SU-DHL-6 (cell line): Measurements from ENCODE around the gene FBXO31.

Source experiments
- H2AFZ ChIP-seq: fragments of 200-600 bp; sonication (generic); 2 replicates; pipeline ENCODE4 v1.6.1; 2014; ENCODE audit warnings: low read depth, mild to moderate bottlenecking, moderate library complexity, mixed read lengths, antibody characterized with exemption, low read length; ENCODE audit not compliant: severe bottlenecking
- H3F3A ChIP-seq: fragments of 200-600 bp; shearing (Covaris generic); 2 replicates; pipeline ENCODE4 v1.6.0; 2016; ENCODE audit warnings: antibody characterized with exemption, mild to moderate bottlenecking; ENCODE audit not compliant: insufficient read depth
- H3K27ac ChIP-seq: fragments of 200-600 bp; sonication (generic); 2 replicates; pipeline ENCODE4 v1.5.1; 2016; ENCODE audit warnings: low read depth, mild to moderate bottlenecking, low read length, moderate library complexity, mixed read lengths
- H3K27me3 ChIP-seq: fragments of 200-600 bp; sonication (generic), shearing (Covaris generic); 2 replicates; pipeline ENCODE4 v1.6.0; 2014; ENCODE audit warnings: mild to moderate bottlenecking, low read length
- H3K36me3 ChIP-seq: fragments of 200-600 bp; sonication (generic); 2 replicates; pipeline ENCODE4 v1.6.1; 2014; ENCODE audit warnings: mild to moderate bottlenecking, low read length, mixed read lengths
- H3K4me2 ChIP-seq: fragments of 300-600, 200-600 bp; shearing (Covaris generic), sonication (generic); 2 replicates; pipeline ENCODE4 v1.6.0; 2014; ENCODE audit warnings: low read length, low read depth, mild to moderate bottlenecking; ENCODE audit not compliant: poor library complexity, severe bottlenecking
- H3K4me3 ChIP-seq: fragments of 200-600 bp; sonication (generic); 2 replicates; pipeline ENCODE4 v1.5.1; 2014; ENCODE audit warnings: antibody characterized with exemption, low read length, mild to moderate bottlenecking, mixed read lengths; ENCODE audit not compliant: insufficient read depth, poor library complexity, severe bottlenecking
- H3K79me2 ChIP-seq: fragments of 200-600 bp; sonication (generic); 2 replicates; pipeline ENCODE4 v1.6.1; 2014; ENCODE audit warnings: mild to moderate bottlenecking, low read length, moderate library complexity; ENCODE audit not compliant: insufficient read depth
- H3K9ac ChIP-seq: fragments of 200-600 bp; sonication (generic); 2 replicates; pipeline ENCODE4 v1.7.0; 2014; ENCODE audit warnings: mild to moderate bottlenecking, low read length
- H3K9me2 ChIP-seq: fragments of 200-600 bp; sonication (generic); replicated peaks from 2 replicates; pipeline ENCODE4 v1.6.1; 2014; ENCODE audit warnings: low read length; ENCODE audit not compliant: insufficient read depth
- H3K9me3 ChIP-seq: fragments of 200-600 bp; sonication (generic); 2 replicates; pipeline ENCODE4 v1.6.1; 2014; ENCODE audit warnings: low read length, mixed read lengths; ENCODE audit not compliant: insufficient read depth
- H4K20me1 ChIP-seq: fragments of 200-600 bp; sonication (generic); 2 replicates; pipeline ENCODE4 v1.6.1; 2014; ENCODE audit warnings: low read depth, mild to moderate bottlenecking, antibody characterized with exemption, low read length, moderate library complexity, mixed read lengths
- EZH2phosphoT487 ChIP-seq: fragments of 200-600 bp; sonication (generic), shearing (Covaris generic); conservative IDR thresholded peaks from 2 replicates; pipeline ENCODE4 v1.6.1; 2018; ENCODE audit warnings: mild to moderate bottlenecking, antibody characterized with exemption, low read length, moderate library complexity, mixed read lengths
- TF ChIP-seq, protein P1 (sequence below): fragments of 200-600 bp; sonication (generic); IDR thresholded peaks from one replicate; pipeline ENCODE4 v1.5.1; 2017; ENCODE audit warnings: antibody characterized with exemption, mild to moderate bottlenecking, low read length, moderate library complexity; ENCODE audit not compliant: insufficient read depth, poor library complexity, severe bottlenecking

The FBXO31 gene

DNA sequence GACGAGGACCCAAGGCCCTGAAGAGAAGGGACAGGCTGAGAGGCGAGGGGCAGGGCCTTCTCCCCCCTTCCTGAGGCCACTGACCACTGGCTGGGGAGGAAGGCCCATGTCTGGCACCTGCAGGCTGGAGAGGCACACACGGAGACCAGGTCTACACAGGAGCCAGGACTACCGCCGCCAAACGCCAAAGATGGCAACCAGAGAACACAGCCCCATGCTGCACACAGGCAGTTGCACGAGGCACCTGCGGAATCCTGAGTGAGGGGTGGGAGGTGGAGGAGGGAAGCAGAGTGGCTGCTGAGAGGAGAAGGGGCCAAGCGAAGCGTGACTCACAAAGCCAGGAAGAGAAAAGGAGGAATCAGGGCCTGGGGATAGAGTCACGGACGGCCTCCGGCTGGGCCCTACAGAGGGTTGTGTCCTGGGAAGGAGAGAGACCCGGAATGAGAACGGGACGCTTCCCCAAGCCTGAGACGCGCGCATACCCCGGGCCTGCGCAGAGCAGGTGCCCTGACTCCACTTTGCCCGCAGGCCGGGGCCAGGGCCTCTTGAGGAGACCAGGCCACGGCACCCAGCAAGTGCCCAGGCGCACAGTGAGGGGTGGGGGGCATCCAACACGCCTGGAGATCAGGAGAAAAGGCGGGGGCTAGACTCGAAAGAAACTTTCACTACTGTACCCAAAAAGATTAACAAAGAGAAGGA, 37.7 kb downstream of the FBXO31 start:
- Histone ChIP-seq H3K4me2 (no peak overlapping the region), H3K4me3 (no peak overlapping the region), H3K9me3 (no peaks in the 10 kb centered on the region), H3K9me2 (no peaks in the 10 kb centered on the region), H3K36me3 (no peaks in the 10 kb centered on the region), H4K20me1 (no peaks in the 10 kb centered on the region), H3F3A (no peaks in the 10 kb centered on the region), H2AFZ (no peak overlapping the region), H3K79me2 (no peaks in the 10 kb centered on the region; the same call in 1 of the 2 replicates), H3K9ac (no peak overlapping the region), H3K27ac (no peak overlapping the region), H3K27me3 (no peaks in the 10 kb centered on the region)
- no peak for TF ChIP-seq EZH2phosphoT487
- TF ChIP-seq, protein P1, sequence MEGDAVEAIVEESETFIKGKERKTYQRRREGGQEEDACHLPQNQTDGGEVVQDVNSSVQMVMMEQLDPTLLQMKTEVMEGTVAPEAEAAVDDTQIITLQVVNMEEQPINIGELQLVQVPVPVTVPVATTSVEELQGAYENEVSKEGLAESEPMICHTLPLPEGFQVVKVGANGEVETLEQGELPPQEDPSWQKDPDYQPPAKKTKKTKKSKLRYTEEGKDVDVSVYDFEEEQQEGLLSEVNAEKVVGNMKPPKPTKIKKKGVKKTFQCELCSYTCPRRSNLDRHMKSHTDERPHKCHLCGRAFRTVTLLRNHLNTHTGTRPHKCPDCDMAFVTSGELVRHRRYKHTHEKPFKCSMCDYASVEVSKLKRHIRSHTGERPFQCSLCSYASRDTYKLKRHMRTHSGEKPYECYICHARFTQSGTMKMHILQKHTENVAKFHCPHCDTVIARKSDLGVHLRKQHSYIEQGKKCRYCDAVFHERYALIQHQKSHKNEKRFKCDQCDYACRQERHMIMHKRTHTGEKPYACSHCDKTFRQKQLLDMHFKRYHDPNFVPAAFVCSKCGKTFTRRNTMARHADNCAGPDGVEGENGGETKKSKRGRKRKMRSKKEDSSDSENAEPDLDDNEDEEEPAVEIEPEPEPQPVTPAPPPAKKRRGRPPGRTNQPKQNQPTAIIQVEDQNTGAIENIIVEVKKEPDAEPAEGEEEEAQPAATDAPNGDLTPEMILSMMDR: no peak

DNA sequence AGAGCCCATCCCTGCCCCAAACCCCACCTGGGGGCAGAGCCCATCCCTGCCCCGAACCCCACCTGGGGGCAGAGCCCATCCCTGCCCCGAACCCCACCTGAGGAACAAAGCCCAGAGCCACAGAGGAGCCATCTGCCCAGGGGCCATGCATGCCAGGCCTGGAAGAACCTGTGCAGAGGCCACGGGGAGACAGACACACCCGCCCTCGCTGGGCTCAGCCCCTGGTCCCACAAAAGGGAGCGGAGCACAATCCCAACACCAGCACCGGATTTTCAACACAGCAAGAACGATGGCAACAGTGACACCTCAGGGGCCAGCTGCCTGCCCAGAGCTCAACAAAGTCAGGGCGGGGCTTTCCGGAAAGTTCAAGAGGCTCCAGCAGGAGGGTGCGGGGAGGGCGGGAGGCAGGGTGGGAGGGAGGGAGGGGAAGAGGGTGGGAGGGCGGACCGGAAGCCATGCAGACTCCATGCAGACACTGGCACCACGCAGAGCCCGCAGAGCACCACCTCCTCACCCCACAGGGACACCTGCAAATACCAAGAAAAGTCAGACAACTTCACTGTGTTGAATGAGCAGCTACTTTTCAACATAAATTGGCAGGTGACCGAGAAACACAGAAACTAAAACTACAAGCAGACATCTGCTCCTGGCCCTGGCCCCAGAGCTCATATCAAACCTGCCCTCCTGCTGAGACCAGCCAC, 38.5 kb downstream of the FBXO31 start:
- Histone ChIP-seq H3K27me3 (no peaks in the 10 kb centered on the region), H3K4me3 (no peak overlapping the region), H3K9ac (no peak overlapping the region), H3K9me2 (no peaks in the 10 kb centered on the region), H4K20me1 (no peaks in the 10 kb centered on the region), H3K36me3 (no peaks in the 10 kb centered on the region), H3K79me2 (no peaks in the 10 kb centered on the region; the same call in 1 of the 2 replicates), H3F3A (no peaks in the 10 kb centered on the region), H3K4me2 (no peak overlapping the region), H3K9me3 (no peaks in the 10 kb centered on the region), H2AFZ (no peak overlapping the region), H3K27ac (no peak overlapping the region)
- TF ChIP-seq EZH2phosphoT487: no peak
- TF ChIP-seq, protein P1: no peak

DNA sequence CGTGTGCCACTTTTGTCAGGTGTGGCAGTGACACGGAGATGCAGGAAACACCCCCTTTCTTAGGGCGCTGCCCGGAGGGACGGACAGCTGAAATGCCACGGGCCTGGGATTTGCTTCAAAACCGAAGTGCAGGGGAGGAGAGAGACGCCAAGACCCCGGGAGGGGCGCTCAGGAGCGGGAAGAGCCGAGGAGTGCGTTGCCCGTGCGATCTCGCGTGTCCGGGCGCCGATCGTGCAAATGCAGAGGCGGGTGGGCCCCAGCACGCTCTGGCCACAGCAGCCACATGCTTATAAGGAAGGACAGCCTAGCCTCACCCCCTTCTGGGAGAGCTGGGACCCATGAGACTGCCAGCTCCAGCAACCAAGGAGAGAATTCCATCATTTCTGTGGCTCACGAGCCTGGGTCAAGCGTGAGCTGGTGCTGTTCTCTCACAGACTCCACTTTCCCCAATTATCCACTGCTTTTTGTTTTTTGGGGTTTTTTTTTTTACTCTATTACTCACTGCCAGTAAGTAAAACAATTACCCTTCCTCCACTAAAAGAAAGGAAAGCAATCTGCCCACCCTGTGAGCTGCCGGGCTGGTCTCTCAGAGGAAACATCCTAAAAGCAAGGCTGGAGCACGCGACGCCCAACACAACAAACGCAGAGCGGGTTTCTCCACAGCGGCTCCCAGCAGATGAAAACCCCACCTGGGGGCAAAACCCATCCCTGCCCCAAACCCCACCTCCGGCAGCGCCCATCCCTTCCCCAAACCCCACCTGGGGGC, 39.2 kb downstream of the FBXO31 start:
- Histone ChIP-seq H3K27me3 (no peaks in the 10 kb centered on the region), H2AFZ (no peak overlapping the region), H3K4me2 (no peak overlapping the region), H4K20me1 (no peaks in the 10 kb centered on the region), H3K79me2 (no peaks in the 10 kb centered on the region; the same call in 1 of the 2 replicates), H3K9me2 (no peaks in the 10 kb centered on the region), H3K36me3 (no peaks in the 10 kb centered on the region), H3K9me3 (no peaks in the 10 kb centered on the region), H3K27ac (no peak overlapping the region), H3K9ac (no peak overlapping the region), H3F3A (no peaks in the 10 kb centered on the region), H3K4me3 (no peak overlapping the region)
- no peak for TF ChIP-seq EZH2phosphoT487
- TF ChIP-seq, protein P1: no peak
